Right lobe of liver (tissue), 6 donors: ENCODE measurements around the gene ABHD2. TPM values are rescaled to one million over a fixed set of nuclear protein-coding genes. Genes with fewer than 3 reads are reported as not detected.

Experiments
- ATAC-seq, 4 donors: fragments of 200-7000 bp; cut with Tn5 transposase; one replicate each; pipeline ENCODE4 v1.9.1; 2020; ENCODE audit warnings: mild to moderate bottlenecking in 4 of 4, moderate library complexity in 4 of 4
- DNase-seq, 3 donors: peaks; one replicate each; pipeline ENCODE4 v3.0.0-alpha.2; 2020
- H3K27ac ChIP-seq, 3 donors: fragments of 200-600 bp; one replicate each; pipeline ENCODE4 v1.8.0; 2022
- H3K27me3 ChIP-seq, 2 donors: fragments of 200-600 bp; one replicate each; pipeline ENCODE4 v1.8.0; 2022
- H3K36me3 ChIP-seq, 4 donors: fragments of 200-600 bp; sonication (generic) in 1 of 4; one replicate each; pipeline versions ENCODE4 v1.5.1 to v1.8.0; 2017 to 2022; ENCODE audit warnings: control low read depth in 1 of 4
- H3K4me1 ChIP-seq, 4 donors: fragments of 200-600 bp; sonication (generic) in 1 of 4; one replicate each; pipeline versions ENCODE4 v1.5.1 to v1.8.0; 2017 to 2022; ENCODE audit warnings: control low read depth in 1 of 4
- H3K4me3 ChIP-seq, 3 donors: fragments of 200-600 bp; one replicate each; pipeline ENCODE4 v1.8.0; 2022
- H3K9me3 ChIP-seq, 4 donors: fragments of 200-600 bp; sonication (generic) in 1 of 4; one replicate each; pipeline versions ENCODE4 v1.5.1 to v1.8.0; 2017 to 2022; ENCODE audit warnings: control low read depth in 1 of 4
- POLR2A ChIP-seq: fragments of 450-650 bp; IDR thresholded peaks from one replicate; pipeline ENCODE4 v1.6.1; 2017; ENCODE audit warnings: antibody characterized with exemption, mild to moderate bottlenecking
- WGBS: methylation state at CpG from one replicate; pipeline ENCODE4 v1.1.6; 2018; ENCODE audit warnings: low coverage, low lambda C conversion rate; ENCODE audit not compliant: insufficient coverage; ENCODE audit errors: missing lambda C conversion rate; 5-methylcytosine and 5-hydroxymethylcytosine counted together
- intact Hi-C, 2 donors: fragments of 100-400 bp; cut with DNase I; formaldehyde crosslinking; loops; one replicate each; pipeline versions ENCODE4 v1.11.2 to v1.14.1; 2022
- total RNA-seq, 6 experiments: library from RNA; depleted of rRNA in 2 of 6; stranded (reverse); fragments of >200 nt in 2 of 6; fragmentation: NEBNext Ultra II Directional in 3 of 6; extraction: Animal tissue kit (Norgen Biotek cat#: 25700) in 3 of 6; gene quantifications; one replicate each; pipeline versions ENCODE4 v1.1.0 to v1.2.4, GENCODE V29; 2016 to 2023
- TF ChIP-seq, protein P1 (sequence below), 4 donors: fragments of 200-600 bp in 3 of 4; fragments of 450-650 bp in 1 of 4; IDR thresholded peaks; one replicate each; pipeline versions ENCODE4 v1.5.1 to v1.8.0; 2016 to 2022; ENCODE audit warnings: antibody characterized with exemption in 4 of 4, mild to moderate bottlenecking in 2 of 4
- donor health status: DM: no; HTN: yes; CAD: no.
- donor health status: DM: no; HTN: no; CAD: no.
- donor health status: DM: no; HTN: no; CAD: no.
- donor health status: DM: no; HTN: yes; CAD: no.
- donor health status: DM: no; HTN: yes; CAD: no.

ABHD2 gene
- total RNA-seq, 6 experiments from 2014 or later, result 136 to 392 (median 315) TPM

GRCh38 chr15:89089316-89090230 lies 1.3 kb downstream of the ABHD2 start:
- H3K36me3 ChIP-seq, result no peaks in the 10 kb centered on the region
- ATAC-seq (no peak), DNase-seq (peak in 1 of 3 donors; percentile 7)
- H3K4me3 ChIP-seq, result peak overlapping the region; percentile 82 to 91 (median 88)
- TF ChIP-seq, protein P1, sequence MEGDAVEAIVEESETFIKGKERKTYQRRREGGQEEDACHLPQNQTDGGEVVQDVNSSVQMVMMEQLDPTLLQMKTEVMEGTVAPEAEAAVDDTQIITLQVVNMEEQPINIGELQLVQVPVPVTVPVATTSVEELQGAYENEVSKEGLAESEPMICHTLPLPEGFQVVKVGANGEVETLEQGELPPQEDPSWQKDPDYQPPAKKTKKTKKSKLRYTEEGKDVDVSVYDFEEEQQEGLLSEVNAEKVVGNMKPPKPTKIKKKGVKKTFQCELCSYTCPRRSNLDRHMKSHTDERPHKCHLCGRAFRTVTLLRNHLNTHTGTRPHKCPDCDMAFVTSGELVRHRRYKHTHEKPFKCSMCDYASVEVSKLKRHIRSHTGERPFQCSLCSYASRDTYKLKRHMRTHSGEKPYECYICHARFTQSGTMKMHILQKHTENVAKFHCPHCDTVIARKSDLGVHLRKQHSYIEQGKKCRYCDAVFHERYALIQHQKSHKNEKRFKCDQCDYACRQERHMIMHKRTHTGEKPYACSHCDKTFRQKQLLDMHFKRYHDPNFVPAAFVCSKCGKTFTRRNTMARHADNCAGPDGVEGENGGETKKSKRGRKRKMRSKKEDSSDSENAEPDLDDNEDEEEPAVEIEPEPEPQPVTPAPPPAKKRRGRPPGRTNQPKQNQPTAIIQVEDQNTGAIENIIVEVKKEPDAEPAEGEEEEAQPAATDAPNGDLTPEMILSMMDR (IDR thresholded peaks at IDR 0.05), result no peak
- peak; percentile 14 for TF ChIP-seq POLR2A
- 24% methylated on average over 5 of the region's 5 CpGs for WGBS
- H3K4me1 ChIP-seq, result peaks cover 0 to 52% (median 6%) of the 10 kb centered on the region in 4 donors
- H3K9me3 ChIP-seq, result no peaks in the 10 kb centered on the region
- H3K27me3 ChIP-seq, result no peaks in the 10 kb centered on the region
- intact Hi-C loops, result no loop called here
- peak overlapping the region; percentile 90 to 94 (median 94) for H3K27ac ChIP-seq

DNA sequence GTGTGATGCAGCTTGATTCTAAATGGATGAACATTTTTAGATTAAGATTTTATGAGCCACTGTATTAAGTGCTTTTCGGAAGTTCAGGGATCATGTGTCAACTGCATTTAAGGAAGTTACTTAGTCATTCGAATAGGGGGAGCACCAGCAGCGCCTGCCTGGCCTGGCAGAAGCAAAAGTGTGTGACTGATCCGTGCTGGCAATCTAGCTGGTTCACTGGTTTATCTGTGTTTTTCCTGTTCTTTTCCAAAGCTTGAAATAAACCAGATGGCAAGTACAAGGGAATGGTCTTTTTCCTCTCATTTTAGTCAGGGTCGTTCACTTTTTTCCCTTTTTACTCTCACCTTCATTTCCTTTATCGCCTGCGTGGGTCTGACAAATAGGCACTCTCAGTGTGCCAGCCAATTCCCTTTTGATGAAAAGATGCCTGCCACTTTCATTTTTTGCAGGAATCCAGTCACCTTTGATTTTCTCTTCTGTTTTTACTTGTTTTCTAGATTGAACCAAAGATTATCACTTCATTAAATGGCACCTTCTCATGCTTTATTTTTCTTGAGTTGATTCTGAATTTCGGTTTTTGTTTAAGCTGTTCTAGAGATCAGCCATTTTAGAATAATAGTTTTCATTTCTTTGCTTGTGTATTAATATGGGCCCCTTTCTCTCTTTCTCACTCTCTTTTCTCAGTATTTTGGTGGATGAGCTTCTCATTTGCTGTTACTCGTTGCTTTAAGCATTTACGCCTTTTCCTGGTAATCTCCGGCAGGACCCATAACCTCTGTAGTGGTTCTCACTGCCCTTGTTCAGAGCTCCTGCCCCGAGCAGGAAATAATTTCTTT lies 2.8 kb downstream of the ABHD2 start:
- Histone ChIP-seq H3K27me3 (no peaks in the 10 kb centered on the region), H3K4me3 (peak overlapping the region; percentile 10 to 91 (median 42)), H3K9me3 (no peaks in the 10 kb centered on the region), H3K27ac (peak overlapping the region; percentile 90 to 94 (median 94)), H3K4me1 (peaks cover 0 to 67% (median 12%) of the 10 kb centered on the region in 4 donors), H3K36me3 (no peaks in the 10 kb centered on the region)
- peak; percentile 90 for TF ChIP-seq POLR2A
- TF ChIP-seq, protein P1 (IDR thresholded peaks at IDR 0.05), result no peak
- peak; percentile 72 to 82 (median 79) for DNase-seq
- peak; percentile 23 to 37 (median 26) for ATAC-seq
- intact Hi-C loops, result no loop called here
- 4% methylated on average over 12 of the region's 12 CpGs for WGBS

DNA sequence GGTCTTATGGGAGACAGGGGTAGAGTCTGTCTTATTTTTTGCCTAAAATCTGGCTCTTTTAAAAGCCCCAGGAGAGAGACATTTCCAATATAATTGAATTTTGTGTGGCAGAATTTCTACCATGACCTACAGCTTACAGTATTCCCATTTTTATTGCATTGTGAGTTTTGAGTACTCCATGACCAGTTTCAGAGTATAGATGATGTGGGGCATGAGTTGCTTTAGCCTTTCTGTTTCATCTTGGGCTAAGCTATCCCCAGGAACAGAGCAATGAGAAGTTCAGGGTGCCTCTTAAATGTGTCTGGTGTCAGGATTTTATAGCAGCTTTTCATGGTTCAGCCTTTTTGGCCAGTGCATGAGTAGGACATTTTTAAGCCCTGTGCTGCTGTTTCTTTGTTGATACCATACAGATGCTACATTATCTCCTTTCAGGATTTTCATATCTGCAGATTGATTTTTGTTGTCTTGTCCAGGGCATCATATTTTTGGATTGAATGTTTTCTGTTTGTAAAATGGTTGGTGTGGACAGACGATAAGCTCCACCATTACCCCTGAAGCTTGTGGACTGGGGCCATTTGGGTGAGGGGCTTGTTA lies 3.5 kb downstream of the ABHD2 start:
- intact Hi-C loops, result no loop called here
- Histone ChIP-seq H3K4me3 (peak overlapping the region; percentile 10 to 91 (median 42)), H3K9me3 (no peaks in the 10 kb centered on the region), H3K4me1 (peaks cover 0 to 73% (median 13%) of the 10 kb centered on the region in 4 donors), H3K27ac (peak overlapping the region; percentile 90 to 94 (median 94)), H3K27me3 (no peaks in the 10 kb centered on the region), H3K36me3 (no peaks in the 10 kb centered on the region)
- ATAC-seq, result no peak
- no peak for TF ChIP-seq POLR2A
- TF ChIP-seq, protein P1 (IDR thresholded peaks at IDR 0.05), result no peak
- WGBS, result 0% methylated on average over 1 of the region's 1 CpG
- peak in 1 of 3 donors; percentile 33 for DNase-seq

GRCh38 chr15:89093509-89093908 lies 5.3 kb downstream of the ABHD2 start:
- Histone ChIP-seq H3K9me3 (no peaks in the 10 kb centered on the region), H3K27ac (peak overlapping the region; percentile 90 to 94 (median 94)), H3K36me3 (no peaks in the 10 kb centered on the region), H3K4me1 (peaks cover 0 to 89% (median 21%) of the 10 kb centered on the region in 4 donors), H3K4me3 (no peak overlapping the region), H3K27me3 (no peaks in the 10 kb centered on the region)
- ATAC-seq (no peak), DNase-seq (peak in 1 of 3 donors; percentile 42)
- WGBS, result 42% methylated on average over 7 of the region's 7 CpGs
- TF ChIP-seq, protein P1 (IDR thresholded peaks at IDR 0.05), result no peak
- TF ChIP-seq POLR2A, result no peak
- intact Hi-C loops, result no loop called here
